ENCODE results near the gene CIPC.

CIPC gene

DNA sequence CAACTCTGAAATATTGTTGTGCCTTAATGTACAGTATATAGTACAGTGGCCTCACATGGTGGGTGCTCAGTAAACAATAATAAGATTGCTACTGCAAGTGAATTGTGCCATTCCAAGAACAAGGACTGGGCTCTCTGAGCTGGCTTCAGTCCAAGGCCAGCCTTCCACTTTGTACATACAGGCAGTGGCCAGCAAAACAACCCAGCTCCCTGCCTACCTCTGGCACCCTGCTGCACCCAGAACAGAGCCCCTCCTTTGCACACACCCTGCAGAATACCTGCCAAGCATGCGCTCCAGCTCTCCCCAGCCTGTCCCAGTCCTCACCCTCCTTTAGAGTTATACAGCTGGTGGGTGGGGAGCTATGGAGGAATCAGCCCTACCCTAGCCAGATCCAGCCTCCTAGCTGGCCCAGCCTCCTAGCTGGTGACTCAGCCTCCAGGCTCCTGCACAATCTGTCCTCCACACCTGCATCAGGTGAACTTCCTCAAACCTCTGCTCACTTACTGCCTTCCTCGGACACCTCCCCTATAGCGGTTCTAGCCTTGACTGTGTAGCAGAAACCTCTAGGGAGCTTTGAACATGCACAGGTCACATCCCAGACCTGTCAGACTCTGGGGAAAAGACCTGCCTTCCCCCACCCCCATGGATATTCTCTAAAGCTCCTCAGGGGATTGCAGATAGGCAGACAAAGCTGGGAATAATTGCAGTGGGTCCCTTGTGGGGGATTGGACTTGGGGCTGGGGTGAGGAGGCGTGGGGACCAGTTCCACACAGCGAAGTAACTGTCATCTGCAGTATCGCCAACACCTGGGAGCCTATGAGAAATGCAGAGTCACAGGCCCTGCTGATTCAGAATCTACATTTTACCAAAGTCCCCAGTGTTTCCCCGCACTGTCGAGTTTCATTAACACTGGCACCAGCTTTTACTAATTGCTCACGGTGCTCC is 25.6 kb downstream of the CIPC start:
- H3K14ac ChIP-seq (ENCODE audit: low read length in 2 of 2): no peak overlapping the region
- H2BK12ac ChIP-seq (ENCODE audit: low read length in 2 of 2): no peak overlapping the region
- H3K27me3 ChIP-seq (ENCODE audit: control insufficient read depth in 1 of 2, insufficient read depth in 1 of 2, low read length in 2 of 2): peaks cover 49 to 57% of the 10 kb centered on the region in 2 experiments
- no peak overlapping the region for H3K18ac ChIP-seq (ENCODE audit: low read depth in 1 of 2, low read length in 2 of 2)
- no peak overlapping the region for H4K8ac ChIP-seq (ENCODE audit: low read length)
- peaks cover 10% of the 10 kb centered on the region for H3K4me1 ChIP-seq (ENCODE audit: control insufficient read depth, insufficient read depth, low read depth, low read length)
- H3K4ac ChIP-seq (ENCODE audit: low read depth in 1 of 2, low read length in 2 of 2): no peak overlapping the region
- no peak overlapping the region for H3K23ac ChIP-seq (ENCODE audit: low read length in 2 of 2)
- H3K79me1 ChIP-seq (replicated peaks; ENCODE audit: low read length, poor library complexity, severe bottlenecking): no peaks in the 10 kb centered on the region
- no peak overlapping the region for H2BK15ac ChIP-seq (ENCODE audit: low read depth, poor library complexity, severe bottlenecking)
- H3K9ac ChIP-seq (ENCODE audit: low read length): no peak overlapping the region
- H2AK5ac ChIP-seq (ENCODE audit: low read length, severe bottlenecking): no peak overlapping the region
- H3K4me2 ChIP-seq (ENCODE audit: low read length, poor library complexity, severe bottlenecking): no peak overlapping the region
- H3K4me3 ChIP-seq (ENCODE audit: insufficient read depth in 1 of 2, low read depth in 1 of 2, low read length in 2 of 2): no peak overlapping the region
- no peak overlapping the region for H2AFZ ChIP-seq (ENCODE audit: low read depth, low read length)
- DNase-seq: no peak
- no peak overlapping the region for H3K27ac ChIP-seq (ENCODE audit: low read length, poor library complexity, severe bottlenecking)
- H4K91ac ChIP-seq (ENCODE audit: low read length): no peak overlapping the region
- no peak overlapping the region for H2BK5ac ChIP-seq (ENCODE audit: low read depth, low read length, poor library complexity, severe bottlenecking)
- 93% methylated on average over 9 of the region's 9 CpGs for WGBS
- H2BK120ac ChIP-seq (ENCODE audit: low read depth, low read length): no peak overlapping the region
- H3K36me3 ChIP-seq (ENCODE audit: control insufficient read depth in 1 of 2, insufficient read depth in 2 of 2, low read depth in 1 of 2, low read length in 2 of 2): peaks cover 0 to 4% of the 10 kb centered on the region in 2 experiments
- no peaks in the 10 kb centered on the region for H3K9me3 ChIP-seq (ENCODE audit: control insufficient read depth, low read length)

- H3K23ac ChIP-seq (ENCODE audit: low read length in 2 of 2): peak overlapping the region in 1 of 2 experiments; percentile 24
- peak overlapping the region; percentile 53 to 81 for H3K4me3 ChIP-seq (ENCODE audit: insufficient read depth in 1 of 2, low read depth in 1 of 2, low read length in 2 of 2)
- no peak overlapping the region for H3K27ac ChIP-seq (ENCODE audit: low read length, poor library complexity, severe bottlenecking)
- H2AK5ac ChIP-seq (ENCODE audit: low read length, severe bottlenecking): no peak overlapping the region
- 7% methylated on average over 71 of the region's 73 CpGs for WGBS
- peaks cover 10% of the 10 kb centered on the region for H3K4me1 ChIP-seq (ENCODE audit: control insufficient read depth, insufficient read depth, low read depth, low read length)
- no peak overlapping the region for H2AFZ ChIP-seq (ENCODE audit: low read depth, low read length)
- peak overlapping the region; percentile 78 for H3K9ac ChIP-seq (ENCODE audit: low read length)
- H4K8ac ChIP-seq (ENCODE audit: low read length): no peak overlapping the region
- no peaks in the 10 kb centered on the region for H3K9me3 ChIP-seq (ENCODE audit: control insufficient read depth, low read length)
- H3K27me3 ChIP-seq (ENCODE audit: control insufficient read depth in 1 of 2, insufficient read depth in 1 of 2, low read length in 2 of 2): peaks cover 57 to 66% of the 10 kb centered on the region in 2 experiments
- H3K4me2 ChIP-seq (ENCODE audit: low read length, poor library complexity, severe bottlenecking): peak overlapping the region; percentile 80
- peak overlapping the region in 1 of 2 experiments; percentile 61 for H3K14ac ChIP-seq (ENCODE audit: low read length in 2 of 2)
- H4K91ac ChIP-seq (ENCODE audit: low read length): no peak overlapping the region
- peaks cover 0 to 3% of the 10 kb centered on the region in 2 experiments for H3K36me3 ChIP-seq (ENCODE audit: control insufficient read depth in 1 of 2, insufficient read depth in 2 of 2, low read depth in 1 of 2, low read length in 2 of 2)
- H3K4ac ChIP-seq (ENCODE audit: low read depth in 1 of 2, low read length in 2 of 2): no peak overlapping the region
- H2BK5ac ChIP-seq (ENCODE audit: low read depth, low read length, poor library complexity, severe bottlenecking): no peak overlapping the region
- H3K79me1 ChIP-seq (replicated peaks; ENCODE audit: low read length, poor library complexity, severe bottlenecking): no peaks in the 10 kb centered on the region
- H2BK15ac ChIP-seq (ENCODE audit: low read depth, poor library complexity, severe bottlenecking): no peak overlapping the region
- H3K18ac ChIP-seq (ENCODE audit: low read depth in 1 of 2, low read length in 2 of 2): no peak overlapping the region
- no peak overlapping the region for H2BK12ac ChIP-seq (ENCODE audit: low read length in 2 of 2)
- peak; percentile 25 for DNase-seq
- no peak overlapping the region for H2BK120ac ChIP-seq (ENCODE audit: low read depth, low read length)
Observed at GRCh38 chr14:77124345-77125280, 26.6 kb downstream of the CIPC start.

- no peak overlapping the region for H3K23ac ChIP-seq (ENCODE audit: low read length in 2 of 2)
- 30% methylated on average over 30 of the region's 30 CpGs for WGBS
- no peak overlapping the region for H3K18ac ChIP-seq (ENCODE audit: low read depth in 1 of 2, low read length in 2 of 2)
- no peak overlapping the region for H3K4ac ChIP-seq (ENCODE audit: low read depth in 1 of 2, low read length in 2 of 2)
- no peaks in the 10 kb centered on the region for H3K9me3 ChIP-seq (ENCODE audit: control insufficient read depth, low read length)
- no peak overlapping the region for H2BK120ac ChIP-seq (ENCODE audit: low read depth, low read length)
- no peak overlapping the region for H2AFZ ChIP-seq (ENCODE audit: low read depth, low read length)
- peaks cover 63 to 74% of the 10 kb centered on the region in 2 experiments for H3K27me3 ChIP-seq (ENCODE audit: control insufficient read depth in 1 of 2, insufficient read depth in 1 of 2, low read length in 2 of 2)
- DNase-seq: no peak
- peak overlapping the region in 1 of 2 experiments; percentile 81 for H3K4me3 ChIP-seq (ENCODE audit: insufficient read depth in 1 of 2, low read depth in 1 of 2, low read length in 2 of 2)
- H3K36me3 ChIP-seq (ENCODE audit: control insufficient read depth in 1 of 2, insufficient read depth in 2 of 2, low read depth in 1 of 2, low read length in 2 of 2): no peaks in the 10 kb centered on the region
- no peak overlapping the region for H4K91ac ChIP-seq (ENCODE audit: low read length)
- H3K14ac ChIP-seq (ENCODE audit: low read length in 2 of 2): no peak overlapping the region
- no peak overlapping the region for H2BK5ac ChIP-seq (ENCODE audit: low read depth, low read length, poor library complexity, severe bottlenecking)
- H3K9ac ChIP-seq (ENCODE audit: low read length): peak overlapping the region; percentile 45
- H3K79me1 ChIP-seq (replicated peaks; ENCODE audit: low read length, poor library complexity, severe bottlenecking): no peaks in the 10 kb centered on the region
- peaks cover 10% of the 10 kb centered on the region for H3K4me1 ChIP-seq (ENCODE audit: control insufficient read depth, insufficient read depth, low read depth, low read length)
- H2BK12ac ChIP-seq (ENCODE audit: low read length in 2 of 2): no peak overlapping the region
- no peak overlapping the region for H2AK5ac ChIP-seq (ENCODE audit: low read length, severe bottlenecking)
- H3K4me2 ChIP-seq (ENCODE audit: low read length, poor library complexity, severe bottlenecking): peak overlapping the region; percentile 80
- H2BK15ac ChIP-seq (ENCODE audit: low read depth, poor library complexity, severe bottlenecking): no peak overlapping the region
- no peak overlapping the region for H3K27ac ChIP-seq (ENCODE audit: low read length, poor library complexity, severe bottlenecking)
- H4K8ac ChIP-seq (ENCODE audit: low read length): no peak overlapping the region
Observed at GRCh38 chr14:77125281-77125801, 27.3 kb downstream of the CIPC start.
